Measurements from ENCODE around the gene TSPAN18.

Gene TSPAN18

GRCh38 chr11:44780940-44781631, 54.3 kb downstream of the TSPAN18 start:
- DNase-seq: no peak

DNA sequence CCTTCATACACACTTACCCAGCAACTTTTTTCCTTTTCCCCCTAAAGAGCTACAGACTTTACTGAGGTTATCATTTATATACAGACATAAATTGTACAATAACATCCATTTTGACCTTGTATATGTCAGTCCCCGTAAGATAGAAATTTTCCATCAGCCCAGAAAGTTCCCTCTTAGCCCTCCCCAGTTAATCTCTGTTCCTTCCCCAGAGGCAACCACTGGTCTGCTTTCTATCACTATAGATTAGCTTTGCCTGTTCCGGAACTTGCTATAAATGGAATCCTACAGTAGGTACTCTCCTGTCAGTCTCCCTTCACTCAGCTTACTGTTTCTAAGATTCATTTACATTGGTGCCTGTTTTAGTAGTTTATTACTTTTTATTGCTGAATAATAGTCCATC, 54.9 kb downstream of the TSPAN18 start:
- no peak for DNase-seq

- DNase-seq: no peak
Observed at GRCh38 chr11:44782478-44782877, 55.7 kb downstream of the TSPAN18 start.

GRCh38 chr11:44784436-44784760, 57.6 kb downstream of the TSPAN18 start:
- no peak for DNase-seq

- DNase-seq: no peak
Observed at GRCh38 chr11:44784851-44785250, 58.1 kb downstream of the TSPAN18 start.

DNA sequence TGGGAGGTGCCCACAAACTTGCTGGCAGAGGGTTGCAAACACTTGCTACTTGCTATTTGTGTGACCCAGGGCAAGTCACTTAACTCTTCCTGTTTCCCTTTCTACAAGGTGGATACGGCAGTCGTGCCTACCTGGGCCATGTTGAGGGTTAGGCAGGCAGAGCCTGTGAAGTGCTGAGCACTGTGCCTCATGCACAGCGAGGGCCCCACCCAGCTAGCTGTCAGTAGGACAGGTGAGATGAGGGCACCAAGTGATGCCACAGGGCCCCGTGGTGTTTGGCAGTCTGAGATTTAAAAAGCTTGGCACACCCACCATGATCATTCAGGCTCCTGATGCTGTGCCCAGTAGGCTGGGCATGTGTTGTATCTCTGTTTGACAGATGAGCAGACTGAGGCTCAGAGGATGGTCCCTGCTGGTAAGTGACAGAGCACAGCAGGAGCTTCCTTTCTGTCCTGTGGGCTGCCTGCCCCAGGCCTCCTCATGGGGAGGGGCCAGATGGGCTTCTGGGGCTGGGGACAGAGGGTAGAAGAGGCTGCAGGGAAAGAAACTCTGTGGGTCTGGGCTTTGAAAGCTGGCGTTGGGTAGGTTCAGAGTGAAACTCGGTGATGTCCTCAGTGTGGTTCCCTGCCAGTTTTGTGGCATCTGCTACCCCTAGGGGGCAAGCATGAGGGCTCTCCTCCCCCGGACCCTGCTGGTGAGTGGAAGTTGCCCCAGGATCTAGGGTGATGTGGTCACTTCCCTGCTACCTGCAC, 59.3 kb downstream of the TSPAN18 start:
- DNase-seq: peak; percentile 7

DNA sequence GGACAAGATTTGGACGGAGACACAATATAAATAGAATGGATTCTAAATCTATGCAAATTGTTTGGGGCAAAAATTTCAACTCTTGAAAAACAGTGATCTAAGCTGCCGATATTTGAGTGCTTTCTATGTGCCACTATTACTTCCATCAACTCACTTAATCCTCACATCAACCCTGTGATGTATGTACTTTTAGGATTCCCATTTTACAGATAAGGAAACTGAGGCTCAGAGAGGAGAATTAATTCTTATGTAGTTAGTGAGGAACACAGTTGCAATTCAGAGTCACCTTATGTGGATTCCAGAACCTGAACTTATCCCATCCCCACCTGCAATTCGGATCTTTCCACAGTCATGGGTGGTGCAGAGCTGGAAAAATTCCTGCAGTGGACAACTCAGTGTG, 60.3 kb downstream of the TSPAN18 start:
- DNase-seq: no peak

GRCh38 chr11:44787981-44788380, 61.2 kb downstream of the TSPAN18 start:
- no peak for DNase-seq

DNA sequence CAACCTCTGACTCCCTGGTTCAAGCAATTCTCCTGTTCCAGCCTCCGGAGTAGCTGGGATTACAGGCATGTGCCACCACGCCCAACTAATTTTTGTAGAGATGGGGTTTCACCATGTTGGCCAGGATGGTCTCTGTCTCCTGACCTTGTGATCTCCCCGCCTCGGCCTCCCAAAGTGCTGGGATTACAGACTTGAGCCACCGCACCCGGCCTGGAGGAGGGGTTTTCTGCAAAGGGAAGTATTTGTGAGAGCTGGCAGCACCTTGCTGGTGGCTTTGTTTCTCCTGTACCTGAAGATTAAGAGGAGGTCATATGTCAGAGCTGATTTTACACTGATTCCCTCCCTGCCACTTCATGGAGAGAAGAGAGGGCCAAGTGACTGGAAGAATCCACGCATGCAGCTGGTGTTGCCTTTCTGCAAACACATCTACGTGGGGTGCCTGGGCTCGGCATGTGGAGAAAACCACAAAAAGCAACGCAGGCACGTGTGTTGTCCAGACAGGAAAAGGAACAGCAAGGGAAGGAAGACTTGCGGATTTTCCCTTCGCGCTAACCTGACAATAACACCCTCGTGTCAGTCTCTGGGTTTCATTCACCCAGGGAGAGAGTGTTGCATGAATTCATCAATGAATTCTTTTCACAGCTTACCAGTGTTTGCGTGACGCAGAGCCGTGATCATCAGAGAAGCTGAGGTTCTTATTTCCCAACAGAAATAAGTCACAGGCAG, 61.9 kb downstream of the TSPAN18 start:
- no peak for DNase-seq

DNA sequence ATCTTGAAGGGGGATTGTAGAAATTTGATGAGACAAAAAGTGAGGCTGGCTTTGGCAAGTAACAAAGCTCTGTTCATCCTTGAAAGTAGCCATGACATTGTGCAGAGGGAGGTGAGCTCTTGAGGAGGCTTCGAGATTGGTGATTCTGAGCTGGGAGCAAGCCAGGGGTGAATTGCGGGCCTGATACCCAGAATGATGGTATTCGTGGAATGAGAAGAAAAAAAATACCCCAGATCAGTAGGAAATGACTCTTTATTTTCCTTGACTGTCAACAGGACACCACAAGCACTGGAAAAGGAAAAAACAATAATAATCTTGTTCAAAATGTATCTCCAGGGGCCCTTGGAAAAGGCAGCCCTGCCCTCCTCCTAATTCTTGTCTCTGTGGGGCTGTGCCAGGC, 62.7 kb downstream of the TSPAN18 start:
- DNase-seq: no peak

DNA sequence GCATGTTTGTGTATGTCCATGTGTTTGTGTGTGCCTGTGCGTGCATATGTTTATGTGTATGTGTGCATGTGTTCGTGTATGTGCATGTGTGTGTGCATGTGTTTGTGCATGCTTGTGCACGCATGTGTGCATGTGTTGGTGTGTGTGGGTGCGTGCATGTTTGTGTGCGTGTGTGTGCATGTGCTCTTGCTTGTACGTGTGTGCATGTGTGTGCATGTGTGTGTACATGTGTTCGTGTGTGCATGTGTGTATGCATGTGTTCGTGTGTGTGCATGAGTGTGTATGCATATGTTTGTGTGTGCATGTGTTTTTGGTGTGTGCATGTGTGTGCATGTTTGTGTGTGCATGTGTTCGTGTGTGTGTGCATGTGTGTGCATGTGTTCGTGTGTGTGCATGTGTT, 63.4 kb downstream of the TSPAN18 start:
- DNase-seq: no peak

GRCh38 chr11:44791316-44791925, 64.7 kb downstream of the TSPAN18 start:
- no peak for DNase-seq

- no peak for DNase-seq
Observed at GRCh38 chr11:44792171-44792570, 65.4 kb downstream of the TSPAN18 start.

- DNase-seq: no peak
Observed at GRCh38 chr11:44793350-44794090, 66.8 kb downstream of the TSPAN18 start.

DNA sequence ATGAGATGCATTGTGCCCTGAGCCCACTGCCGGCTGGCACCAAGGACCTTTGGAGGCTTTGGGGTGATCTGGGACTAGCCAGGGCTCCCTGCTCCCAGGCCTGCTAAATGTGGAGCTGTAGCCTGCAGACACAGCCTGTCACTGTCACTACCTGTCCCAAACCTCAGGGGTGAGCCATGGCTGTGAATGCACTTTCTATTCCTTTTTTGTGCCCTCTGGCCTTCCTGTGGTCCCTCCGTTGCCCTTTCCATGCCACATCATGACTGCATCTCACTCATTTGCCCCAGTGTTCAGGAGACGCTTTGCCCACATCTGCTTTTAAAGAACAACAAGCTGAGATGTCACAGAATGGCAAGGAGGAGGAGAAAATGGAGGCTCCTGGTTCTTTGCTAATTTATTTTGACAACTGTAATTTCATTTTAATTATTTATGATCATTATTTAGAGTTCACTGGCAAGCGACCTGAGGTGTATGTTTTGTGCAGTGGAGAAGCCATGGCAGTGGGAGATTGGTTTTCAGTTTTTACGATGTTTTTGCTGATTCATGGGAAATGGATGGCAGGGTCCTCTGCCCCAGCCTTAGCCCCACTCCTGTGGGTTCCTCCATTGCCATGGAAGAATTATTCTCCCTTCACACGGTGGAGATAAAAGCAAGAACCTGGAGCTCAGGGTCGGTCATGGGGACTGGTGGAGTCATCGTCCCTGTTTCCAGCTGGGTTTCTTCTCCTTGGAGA, 69.2 kb downstream of the TSPAN18 start:
- no peak for DNase-seq

- no peak for DNase-seq
Observed at GRCh38 chr11:44797051-44797450, 70.3 kb downstream of the TSPAN18 start.

DNA sequence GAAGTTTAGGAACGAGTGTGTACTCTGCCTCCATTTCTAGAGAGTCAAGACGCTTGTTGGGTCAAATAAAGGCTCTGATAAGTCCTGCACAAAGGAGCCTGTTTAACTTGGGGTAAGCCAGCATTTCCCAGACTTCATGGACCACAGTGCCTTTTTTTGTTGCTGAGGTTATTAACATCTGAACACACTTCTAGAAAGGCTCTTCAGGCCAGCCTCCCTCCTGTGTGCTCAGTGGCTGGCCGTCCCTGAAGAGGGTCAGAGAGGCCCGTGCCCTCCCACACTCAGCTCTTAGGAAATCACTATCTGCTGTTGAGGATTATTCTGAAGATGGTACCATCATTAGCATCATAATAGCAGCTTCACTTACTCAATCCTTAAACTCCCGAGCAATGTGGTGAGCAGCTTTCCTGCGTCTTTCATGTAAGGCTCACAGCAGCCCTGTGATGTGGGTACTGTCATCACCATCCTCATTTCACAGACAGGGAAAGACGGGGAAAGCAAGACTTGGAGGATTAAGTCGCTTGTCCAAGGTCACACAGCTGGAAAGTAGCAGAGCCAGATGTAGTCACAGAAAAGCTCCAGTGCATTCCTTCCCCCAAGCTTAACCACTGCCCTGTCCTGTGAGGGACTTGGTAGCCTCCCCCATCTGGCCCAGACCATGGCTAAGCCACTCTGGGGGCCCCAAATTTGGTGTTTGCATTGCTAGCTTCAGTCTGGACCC, 71.3 kb downstream of the TSPAN18 start:
- DNase-seq: no peak

DNA sequence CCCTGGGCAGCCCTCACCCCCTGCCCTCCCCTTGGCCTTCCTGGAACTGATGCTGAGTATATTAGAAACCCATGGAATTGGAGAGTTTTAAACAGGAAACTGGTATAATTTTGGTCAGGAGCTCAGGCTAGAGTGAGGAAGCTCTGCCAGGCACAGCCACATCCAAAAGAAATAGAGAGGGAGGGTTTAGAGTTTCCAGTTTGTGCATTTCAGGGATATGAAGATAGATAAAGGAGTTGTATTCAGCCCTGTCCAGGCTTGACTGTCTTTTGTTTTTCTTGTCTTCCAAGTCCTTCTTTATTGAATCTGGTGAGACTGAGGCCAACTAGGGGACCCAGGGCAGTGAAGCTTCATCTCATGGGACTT, 71.8 kb downstream of the TSPAN18 start:
- no peak for DNase-seq

DNA sequence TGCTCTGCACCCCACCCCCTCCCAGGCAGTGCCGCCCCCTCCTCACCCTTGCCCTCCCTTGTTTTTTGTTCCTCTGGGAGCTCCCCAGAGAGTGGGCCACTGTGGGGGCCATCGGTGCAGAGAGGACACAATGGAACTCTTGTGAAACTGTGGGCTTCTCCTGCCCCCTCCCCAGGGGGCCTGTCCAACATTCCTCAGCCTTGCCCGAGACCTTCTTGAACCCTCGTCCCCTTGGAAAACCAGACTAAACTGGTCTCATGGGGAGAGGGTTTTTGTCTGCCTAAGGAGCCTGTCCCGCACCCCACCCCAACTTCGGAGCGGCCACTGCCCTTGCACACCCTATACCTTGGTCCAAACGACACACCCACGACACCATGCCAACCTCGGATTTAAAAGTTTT, 72.2 kb downstream of the TSPAN18 start:
- DNase-seq: no peak

DNA sequence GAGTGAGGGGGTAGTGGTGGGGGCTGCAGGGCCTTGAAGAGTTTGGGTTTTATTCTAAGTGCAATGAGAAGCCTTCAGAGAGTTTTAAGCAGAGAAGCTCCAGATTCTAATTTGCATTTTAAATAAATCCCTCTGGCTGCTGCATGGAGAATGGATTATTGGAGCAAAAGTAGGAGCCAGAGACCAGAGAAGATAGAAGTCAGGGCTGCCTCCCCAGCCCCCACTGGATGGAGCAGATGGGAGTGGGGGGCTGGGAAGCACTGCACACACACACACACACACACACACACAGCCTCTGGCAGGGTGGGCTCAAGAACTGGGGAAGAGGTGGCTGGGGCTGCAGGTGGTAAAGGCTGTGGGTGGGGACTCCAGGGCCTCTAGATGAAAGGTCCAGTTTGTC, 75.6 kb downstream of the TSPAN18 start:
- DNase-seq: no peak

DNA sequence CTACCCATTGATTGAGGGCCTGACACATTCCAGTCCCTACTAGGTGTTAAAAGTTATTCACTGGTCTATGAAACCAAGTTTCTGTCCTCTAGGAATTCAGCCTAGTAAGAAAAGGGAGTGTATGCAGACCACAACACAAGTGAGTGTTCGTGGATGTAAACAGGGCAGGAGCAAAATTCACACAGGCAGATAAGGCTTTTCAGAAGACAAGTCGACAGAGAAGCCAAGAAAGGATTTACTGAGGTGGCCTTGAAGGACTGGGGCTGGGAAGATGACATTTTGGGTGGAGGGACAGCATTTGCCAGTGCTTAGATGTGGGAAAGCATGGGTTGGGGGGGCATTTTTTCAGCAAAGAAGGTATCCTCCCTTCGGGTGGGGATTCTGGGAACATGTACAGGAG, 76.2 kb downstream of the TSPAN18 start:
- DNase-seq: no peak

All from NK-92 treated with Interleukin-12 subunit alpha and Interleukin-12 subunit beta, amount 100 ng/mL, for 24 hours (cell line).